GM06990 (cell line): ENCODE measurements around the gene CIC.

Experiments used
- DNase-seq: peaks from one replicate; pipeline ENCODE4 v3.0.0-alpha.2; 2011; ENCODE audit not compliant: insufficient read length; ENCODE audit errors: extremely low read depth
- H3K27me3 ChIP-seq: replicated peaks from 2 replicates; pipeline ENCODE4 v1.6.0; 2011; ENCODE audit warnings: low read length; ENCODE audit not compliant: control insufficient read depth, insufficient read depth
- H3K36me3 ChIP-seq: 2 replicates; pipeline ENCODE4 v1.5.1; 2011; ENCODE audit warnings: low read length; ENCODE audit not compliant: control insufficient read depth, insufficient read depth
- H3K4me3 ChIP-seq: replicated peaks from 2 replicates; pipeline ENCODE4 v1.5.1; 2011; ENCODE audit warnings: low read depth, mild to moderate bottlenecking, control low read depth, low read length
- CTCF ChIP-seq: IDR thresholded peaks from 2 replicates; pipeline ENCODE4 v1.5.1; 2011; ENCODE audit warnings: low read length, control low read depth, mild to moderate bottlenecking, inconsistent platforms; ENCODE audit not compliant: insufficient read depth, poor library complexity, severe bottlenecking

The CIC gene

GRCh38 chr19:42284066-42284501 lies 15.0 kb downstream of the CIC start:
- Histone ChIP-seq H3K4me3 (peak overlapping the region; percentile 46), H3K27me3 (no peaks in the 10 kb centered on the region), H3K36me3 (peaks cover 12% of the 10 kb centered on the region)
- DNase-seq, result peak; percentile 87
- no peak for TF ChIP-seq CTCF

- H3K4me3 ChIP-seq, result peak overlapping the region; percentile 68
- DNase-seq, result no peak
- no peaks in the 10 kb centered on the region for H3K27me3 ChIP-seq
- TF ChIP-seq CTCF, result no peak
- peaks cover 19% of the 10 kb centered on the region for H3K36me3 ChIP-seq
Measured at GRCh38 chr19:42284591-42285341, 15.7 kb downstream of the CIC start.

GRCh38 chr19:42285541-42285941 lies 16.5 kb downstream of the CIC start:
- Histone ChIP-seq H3K36me3 (peaks cover 26% of the 10 kb centered on the region), H3K4me3 (peak overlapping the region; percentile 68), H3K27me3 (no peaks in the 10 kb centered on the region)
- TF ChIP-seq CTCF, result no peak
- peak; percentile 24 for DNase-seq

GRCh38 chr19:42285988-42286348 lies 16.9 kb downstream of the CIC start:
- Histone ChIP-seq H3K36me3 (peaks cover 28% of the 10 kb centered on the region), H3K27me3 (no peaks in the 10 kb centered on the region), H3K4me3 (peak overlapping the region; percentile 68)
- no peak for TF ChIP-seq CTCF
- no peak for DNase-seq

- Histone ChIP-seq H3K27me3 (no peaks in the 10 kb centered on the region), H3K4me3 (no peak overlapping the region), H3K36me3 (peaks cover 31% of the 10 kb centered on the region)
- TF ChIP-seq CTCF, result no peak
- DNase-seq, result peak; percentile 20
Measured at GRCh38 chr19:42286349-42287016, 17.4 kb downstream of the CIC start.
